Hepatocyte (in vitro differentiated cells): ENCODE results near the gene C16orf96.

Experiments used
- EZH2 ChIP-seq: fragments of 200-600 bp; sonication (generic); IDR thresholded peaks from 2 replicates; pipeline ENCODE4 v1.6.1; 2016; ENCODE audit warnings: antibody characterized with exemption, mild to moderate bottlenecking, borderline replicate concordance
- EZH2phosphoT487 ChIP-seq: fragments of 200-600 bp; sonication (generic); IDR thresholded peaks from one replicate; pipeline ENCODE4 v1.6.1; 2018; ENCODE audit warnings: antibody characterized with exemption, mild to moderate bottlenecking, low read depth, moderate library complexity; ENCODE audit not compliant: unreplicated experiment, severe bottlenecking
- TF ChIP-seq, protein P1 (sequence below): fragments of 200-600 bp; sonication (generic); IDR thresholded peaks from 2 replicates; pipeline ENCODE4 v1.5.1; 2016; ENCODE audit warnings: antibody characterized with exemption, mild to moderate bottlenecking; ENCODE audit not compliant: poor library complexity

DNA sequence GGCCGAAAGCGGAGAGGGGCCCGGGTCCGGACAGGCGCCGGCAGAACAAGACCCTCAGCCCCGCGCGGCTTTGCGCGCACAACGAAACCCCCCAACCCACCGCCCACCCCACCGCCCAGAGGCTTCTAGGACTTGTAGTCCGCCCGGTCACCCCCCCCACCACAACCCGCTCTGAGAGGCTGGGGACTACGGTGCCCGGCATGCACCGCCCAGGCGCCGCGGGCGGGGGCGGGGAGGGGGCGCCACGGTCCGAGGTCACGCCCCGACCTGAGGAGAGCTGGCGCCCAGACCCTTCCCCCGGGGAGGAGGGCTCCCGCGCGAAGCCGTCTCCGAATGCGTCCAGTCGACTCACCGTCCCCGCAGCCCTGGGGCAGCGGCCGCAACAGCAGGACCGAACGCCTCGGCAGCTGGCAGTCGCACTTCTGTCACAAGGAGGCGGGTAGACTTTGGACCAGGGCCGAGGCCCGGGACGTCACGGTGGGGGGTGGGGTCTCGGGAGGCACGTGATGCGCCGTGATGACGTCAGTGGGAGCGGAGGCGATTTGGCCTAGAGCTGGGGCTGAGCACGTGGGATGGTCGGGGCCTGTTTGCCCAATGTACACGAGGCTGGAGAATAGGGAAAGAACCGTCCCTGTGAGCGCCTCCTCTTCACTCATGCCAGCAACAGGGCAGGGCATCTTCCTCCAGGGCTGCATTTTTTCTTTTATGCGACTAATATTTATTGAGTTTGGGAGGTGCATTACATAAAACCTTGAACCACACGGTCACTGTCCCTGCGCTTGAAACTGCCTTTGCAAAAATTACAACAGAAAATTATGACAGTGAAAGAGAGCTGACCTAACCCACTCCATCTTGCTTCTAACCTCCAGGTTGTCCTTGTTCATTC lies 17.5 kb upstream of the C16orf96 start, which contains the start of gene CDIP1:
- TF ChIP-seq, protein P1, sequence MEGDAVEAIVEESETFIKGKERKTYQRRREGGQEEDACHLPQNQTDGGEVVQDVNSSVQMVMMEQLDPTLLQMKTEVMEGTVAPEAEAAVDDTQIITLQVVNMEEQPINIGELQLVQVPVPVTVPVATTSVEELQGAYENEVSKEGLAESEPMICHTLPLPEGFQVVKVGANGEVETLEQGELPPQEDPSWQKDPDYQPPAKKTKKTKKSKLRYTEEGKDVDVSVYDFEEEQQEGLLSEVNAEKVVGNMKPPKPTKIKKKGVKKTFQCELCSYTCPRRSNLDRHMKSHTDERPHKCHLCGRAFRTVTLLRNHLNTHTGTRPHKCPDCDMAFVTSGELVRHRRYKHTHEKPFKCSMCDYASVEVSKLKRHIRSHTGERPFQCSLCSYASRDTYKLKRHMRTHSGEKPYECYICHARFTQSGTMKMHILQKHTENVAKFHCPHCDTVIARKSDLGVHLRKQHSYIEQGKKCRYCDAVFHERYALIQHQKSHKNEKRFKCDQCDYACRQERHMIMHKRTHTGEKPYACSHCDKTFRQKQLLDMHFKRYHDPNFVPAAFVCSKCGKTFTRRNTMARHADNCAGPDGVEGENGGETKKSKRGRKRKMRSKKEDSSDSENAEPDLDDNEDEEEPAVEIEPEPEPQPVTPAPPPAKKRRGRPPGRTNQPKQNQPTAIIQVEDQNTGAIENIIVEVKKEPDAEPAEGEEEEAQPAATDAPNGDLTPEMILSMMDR = no peak
- TF ChIP-seq EZH2 = no peak
- TF ChIP-seq EZH2phosphoT487 = no peak
